ENCODE data around the gene EIF4G3.
A peak's percentile ranks its signal among the peaks of the same experiment; 100 is the strongest.
"Not testable (repeated sequence)": the region's sequence is repeated elsewhere in the genome, so short reads cannot be mapped to it uniquely, and the experiment has no call there.

EIF4G3 gene

DNA sequence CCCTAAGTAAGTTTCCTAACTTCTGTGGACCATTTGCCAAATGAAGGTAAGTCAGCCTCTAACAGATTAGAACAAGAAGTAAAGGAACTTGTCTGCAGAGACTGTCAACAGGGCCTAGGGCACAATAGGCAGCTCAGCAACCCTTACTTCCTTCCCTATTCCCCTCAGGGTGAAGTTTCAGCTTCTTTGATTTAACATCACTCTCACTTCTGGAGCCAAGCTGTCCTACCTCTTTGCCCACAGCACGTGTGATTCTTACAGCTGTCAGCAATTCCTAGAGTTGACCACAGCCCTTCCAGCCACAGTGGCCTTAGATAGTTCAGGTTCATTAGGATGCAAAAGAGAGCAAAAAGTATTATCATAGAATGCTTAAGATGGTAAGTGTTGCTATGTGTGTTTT lies 7.6 kb upstream of the EIF4G3 start:
- Histone ChIP-seq H3K4me3 (no peak overlapping the region), H3K4me1 (no peaks in the 10 kb centered on the region), H3K27me3 (no peaks in the 10 kb centered on the region), H3K27ac (no peak overlapping the region), H3K36me3 (no peaks in the 10 kb centered on the region), H3K9me3 (no peaks in the 10 kb centered on the region)
- intact Hi-C loops (cut with DNase I; ENCODE audit: low total_unique reads) = no loop called here
- TF ChIP-seq, protein P1, sequence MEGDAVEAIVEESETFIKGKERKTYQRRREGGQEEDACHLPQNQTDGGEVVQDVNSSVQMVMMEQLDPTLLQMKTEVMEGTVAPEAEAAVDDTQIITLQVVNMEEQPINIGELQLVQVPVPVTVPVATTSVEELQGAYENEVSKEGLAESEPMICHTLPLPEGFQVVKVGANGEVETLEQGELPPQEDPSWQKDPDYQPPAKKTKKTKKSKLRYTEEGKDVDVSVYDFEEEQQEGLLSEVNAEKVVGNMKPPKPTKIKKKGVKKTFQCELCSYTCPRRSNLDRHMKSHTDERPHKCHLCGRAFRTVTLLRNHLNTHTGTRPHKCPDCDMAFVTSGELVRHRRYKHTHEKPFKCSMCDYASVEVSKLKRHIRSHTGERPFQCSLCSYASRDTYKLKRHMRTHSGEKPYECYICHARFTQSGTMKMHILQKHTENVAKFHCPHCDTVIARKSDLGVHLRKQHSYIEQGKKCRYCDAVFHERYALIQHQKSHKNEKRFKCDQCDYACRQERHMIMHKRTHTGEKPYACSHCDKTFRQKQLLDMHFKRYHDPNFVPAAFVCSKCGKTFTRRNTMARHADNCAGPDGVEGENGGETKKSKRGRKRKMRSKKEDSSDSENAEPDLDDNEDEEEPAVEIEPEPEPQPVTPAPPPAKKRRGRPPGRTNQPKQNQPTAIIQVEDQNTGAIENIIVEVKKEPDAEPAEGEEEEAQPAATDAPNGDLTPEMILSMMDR (IDR thresholded peaks at IDR 0.05) = no peak
- no peak for DNase-seq

DNA sequence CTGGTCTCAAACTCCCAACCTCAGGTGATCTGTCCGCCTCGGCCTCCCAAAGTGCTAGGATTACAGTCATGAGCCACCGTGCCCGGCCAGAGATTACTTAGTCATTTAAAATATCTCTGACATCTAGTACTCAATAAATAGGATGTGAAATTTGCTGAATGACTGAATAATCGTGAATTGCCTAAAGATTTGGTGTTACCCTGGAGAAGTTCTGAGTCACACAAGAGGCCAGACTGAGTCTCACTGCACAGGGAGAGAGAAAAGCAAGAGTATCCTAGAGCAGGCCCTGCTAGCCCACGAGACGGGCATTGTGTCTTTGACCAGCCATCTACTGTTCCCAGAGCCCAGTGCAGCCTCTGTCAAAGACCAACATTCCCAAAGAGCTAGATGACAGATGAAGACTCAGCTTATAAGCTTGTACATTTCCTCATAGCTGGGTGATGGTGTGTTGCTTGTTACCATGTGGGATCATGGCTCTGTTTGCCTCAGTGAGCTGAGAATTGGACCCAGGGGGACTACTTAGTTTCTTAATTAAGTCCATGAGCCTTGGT lies 5.6 kb upstream of the EIF4G3 start:
- H3K4me1 ChIP-seq = no peaks in the 10 kb centered on the region
- H3K36me3 ChIP-seq = no peaks in the 10 kb centered on the region
- DNase-seq = no peak
- H3K27ac ChIP-seq = no peak overlapping the region
- no peak overlapping the region for H3K4me3 ChIP-seq
- no peaks in the 10 kb centered on the region for H3K9me3 ChIP-seq
- H3K27me3 ChIP-seq = no peaks in the 10 kb centered on the region
- intact Hi-C loops (cut with DNase I; ENCODE audit: low total_unique reads) = no loop called here
- TF ChIP-seq, protein P1 (IDR thresholded peaks at IDR 0.05) = no peak

DNA sequence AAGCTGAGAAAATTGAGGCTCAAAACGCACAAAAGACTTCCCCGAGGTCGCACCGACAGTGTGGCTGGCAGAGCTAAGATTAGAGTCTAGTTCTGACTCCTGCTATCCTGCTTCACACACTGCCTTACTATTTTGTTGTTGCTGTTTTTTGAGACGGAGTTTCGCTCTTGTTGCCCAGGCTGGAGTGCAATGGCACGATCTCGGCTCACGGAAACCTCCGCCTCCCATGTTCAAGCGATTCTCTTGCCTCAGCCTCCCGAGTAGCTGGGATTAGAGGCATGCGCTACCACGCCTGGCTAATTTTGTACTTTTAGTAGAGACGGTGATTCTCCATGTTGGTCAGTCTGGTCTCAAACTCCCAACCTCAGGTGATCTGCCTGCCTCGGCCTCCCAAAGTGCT lies 1.6 kb upstream of the EIF4G3 start:
- H3K9me3 ChIP-seq; DNase-seq; intact Hi-C loops (cut with DNase I; ENCODE audit: low total_unique reads); H3K36me3 ChIP-seq; H3K27me3 ChIP-seq; H3K4me3 ChIP-seq; H3K27ac ChIP-seq: not testable (repeated sequence)
- peaks cover 0 to 13% (median 6%) of the 10 kb centered on the region in 4 donors for H3K4me1 ChIP-seq

DNA sequence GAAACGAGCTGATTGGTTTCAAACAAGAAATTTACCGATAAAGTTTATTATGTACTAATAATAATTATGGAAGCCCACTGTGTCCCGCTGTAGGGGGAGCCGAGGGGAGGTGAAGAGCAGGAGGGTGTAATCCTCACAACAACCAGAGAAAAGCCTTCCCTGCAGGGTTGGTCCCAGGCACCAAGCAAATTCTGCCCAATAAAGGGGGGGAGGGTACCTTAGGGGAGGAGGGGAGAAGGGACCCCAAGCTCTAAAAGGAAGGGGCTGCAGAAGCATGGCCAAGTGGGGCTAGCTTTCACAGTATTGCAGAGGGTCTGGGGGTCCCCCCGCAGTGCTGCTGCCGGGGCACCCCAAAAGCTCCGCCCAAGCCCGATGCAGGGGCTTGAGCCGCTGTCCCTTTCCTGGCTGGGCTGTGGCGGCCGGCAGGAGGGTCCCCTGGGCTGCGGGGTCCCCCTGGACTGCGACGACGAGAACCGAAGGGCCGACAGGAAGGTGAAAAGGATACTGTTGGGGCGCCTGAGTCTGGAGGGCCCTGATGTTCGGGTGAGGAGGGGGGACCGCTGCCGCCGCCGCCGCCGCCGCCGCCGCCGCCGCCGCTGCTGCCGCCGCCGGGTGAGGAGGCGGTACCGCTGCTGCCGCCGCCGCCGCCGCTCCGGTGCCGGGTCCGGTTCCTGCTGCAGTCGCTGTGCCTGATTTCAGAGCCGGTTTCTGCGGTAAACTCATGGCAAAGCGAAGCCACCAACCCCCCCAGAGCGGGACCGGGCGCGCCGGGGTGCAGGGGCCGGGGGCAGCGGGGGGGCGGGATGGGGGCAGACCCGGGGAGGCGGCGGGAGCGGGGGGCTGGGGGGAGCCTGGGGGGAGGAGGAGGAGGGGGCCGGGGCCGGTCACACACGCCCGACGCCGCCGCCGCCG lies 771 bp downstream of the EIF4G3 start:
- no peak for DNase-seq
- H3K27me3 ChIP-seq = no peaks in the 10 kb centered on the region
- H3K4me3 ChIP-seq = peak overlapping the region; percentile 74 to 89
- H3K9me3 ChIP-seq = no peaks in the 10 kb centered on the region
- no peaks in the 10 kb centered on the region for H3K36me3 ChIP-seq
- TF ChIP-seq, protein P1 (IDR thresholded peaks at IDR 0.05) = no peak
- intact Hi-C loops (cut with DNase I; ENCODE audit: low total_unique reads) = no loop called here
- H3K27ac ChIP-seq = peak overlapping the region; percentile 87 to 92
- peaks cover 0 to 29% (median 9%) of the 10 kb centered on the region in 4 donors for H3K4me1 ChIP-seq

DNA sequence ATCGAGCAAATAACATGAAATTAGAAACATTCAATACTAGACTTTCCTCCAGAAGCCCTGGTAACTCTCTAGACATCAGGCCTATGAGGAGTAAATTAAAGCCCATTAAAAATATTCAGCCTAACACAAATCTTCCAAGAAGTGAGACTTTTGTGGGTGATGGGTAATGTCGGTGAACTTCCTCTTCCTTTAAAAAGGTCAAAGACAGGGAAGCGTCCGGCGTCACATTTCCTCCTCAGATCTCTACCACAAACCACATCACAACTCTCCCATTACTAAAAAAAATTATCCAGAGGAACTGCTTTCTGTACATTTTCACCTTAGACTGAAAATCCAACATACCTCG lies 1.4 kb downstream of the EIF4G3 start:
- peak in 1 of 2 donors; percentile 71 for DNase-seq
- intact Hi-C loops (cut with DNase I; ENCODE audit: low total_unique reads) = no loop called here
- H3K4me1 ChIP-seq = peaks cover 0 to 34% (median 13%) of the 10 kb centered on the region in 4 donors

More for the DNA sequence above, 1.4 kb downstream of the EIF4G3 start:
- H3K36me3 ChIP-seq = no peaks in the 10 kb centered on the region
- H3K27ac ChIP-seq = peak overlapping the region; percentile 87 to 92
- no peaks in the 10 kb centered on the region for H3K27me3 ChIP-seq
- peak overlapping the region; percentile 74 to 89 for H3K4me3 ChIP-seq
- TF ChIP-seq, protein P1 (IDR thresholded peaks at IDR 0.05) = no peak
- H3K9me3 ChIP-seq = no peaks in the 10 kb centered on the region

Data from tibial artery (tissue), 4 donors.